GM21515 (cell line): ENCODE results near the gene OR6B1.
"Not testable (repeated sequence)": the region's sequence is repeated elsewhere in the genome, so short reads cannot be mapped to it uniquely, and the experiment has no call there.

ENCODE experiments used
- ATAC-seq: cut with Tn5 transposase; IDR thresholded peaks from one replicate; pipeline ENCODE4 v1.9.1; 2021; ENCODE audit not compliant: unreplicated experiment

The OR6B1 gene

GRCh38 chr7:144037414-144038035, 37.4 kb downstream of the OR6B1 start:
- no peak for ATAC-seq

DNA sequence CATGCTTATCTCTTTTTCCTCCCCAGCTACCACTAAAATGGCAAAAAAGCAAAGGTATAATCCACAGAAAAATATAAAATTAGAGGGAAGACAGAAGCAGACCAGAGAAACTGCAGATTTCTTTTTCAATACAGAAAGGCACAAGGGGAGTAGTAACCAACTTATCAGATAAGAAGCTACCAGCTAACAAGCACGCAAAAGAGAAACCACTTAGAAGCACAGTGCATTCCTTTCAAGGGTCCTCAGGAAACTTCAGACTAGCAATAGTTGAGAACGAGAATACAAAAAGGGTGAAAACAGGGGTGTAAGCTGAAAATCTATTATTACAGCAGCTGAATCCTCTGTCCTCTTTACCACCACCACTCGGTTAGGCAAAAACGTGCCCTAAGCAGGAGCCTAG, 38.8 kb downstream of the OR6B1 start:
- ATAC-seq = no peak

DNA sequence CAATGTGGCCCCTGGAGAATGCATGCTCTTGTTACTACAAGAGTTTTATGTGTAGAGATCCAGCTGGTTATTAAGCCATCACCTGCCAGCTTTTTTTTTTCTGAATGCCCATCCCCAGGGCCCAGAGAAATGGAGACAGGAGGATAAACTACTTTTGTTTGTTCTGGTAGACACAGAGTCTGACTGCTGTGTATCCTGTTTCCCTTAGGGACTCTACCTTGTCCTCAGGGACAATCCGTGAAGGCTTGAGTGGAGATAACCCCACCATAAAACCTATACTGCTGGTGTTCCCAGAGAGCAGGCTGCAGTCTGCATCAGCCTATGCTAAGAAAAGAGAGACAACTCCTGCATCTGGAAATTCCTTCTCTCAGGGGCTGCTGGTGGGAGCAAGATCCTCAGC, 48.5 kb downstream of the OR6B1 start, which contains the start of gene OR2A5:
TSS of gene OR2A5 (plus strand) at position 301 of the 400 bp plus-strand sequence. CDS start 1,454 bp downstream, outside the sequence.
- no peak for ATAC-seq

DNA sequence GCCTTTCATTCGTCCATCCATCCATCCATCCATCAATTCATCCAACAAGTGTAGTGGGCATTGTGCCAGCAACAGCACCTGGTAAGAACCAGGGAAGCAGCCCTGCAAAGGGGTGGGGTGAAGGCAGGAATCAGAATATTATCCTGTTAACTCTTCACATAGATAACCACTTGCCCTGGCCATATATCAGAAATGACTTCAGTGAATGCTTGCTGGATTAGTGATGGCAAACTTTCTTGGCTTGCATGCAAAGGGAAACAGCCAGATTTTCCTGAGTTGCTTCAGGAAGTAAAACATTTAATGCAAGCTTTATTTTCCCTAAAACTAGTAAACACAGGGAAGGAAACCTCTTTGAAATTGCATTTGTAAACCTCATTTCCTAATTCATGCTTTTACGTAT, 49.4 kb downstream of the OR6B1 start:
- no peak for ATAC-seq

- ATAC-seq = no peak
Measured at GRCh38 chr7:144050093-144050492, 50.0 kb downstream of the OR6B1 start.

GRCh38 chr7:144050884-144051283, 50.8 kb downstream of the OR6B1 start:
- ATAC-seq = not testable (repeated sequence)

DNA sequence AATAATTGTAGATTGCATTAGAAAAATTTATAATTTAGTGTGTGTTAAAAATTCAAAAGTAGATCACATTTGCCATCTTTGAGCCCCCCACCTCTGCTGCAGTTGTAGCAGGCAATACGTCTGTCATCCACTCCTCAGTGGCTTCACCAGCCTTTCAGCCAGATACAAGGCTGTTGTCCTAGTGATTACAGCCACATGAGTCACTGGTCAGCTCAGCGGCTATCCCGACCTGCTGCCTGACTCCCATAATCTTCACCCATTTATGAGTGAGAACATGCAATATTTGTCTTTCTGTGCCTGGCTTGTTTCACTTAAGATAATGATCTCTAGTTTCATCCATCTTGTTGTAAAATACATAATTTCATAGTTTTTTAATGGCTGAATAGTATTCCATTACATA, 57.8 kb downstream of the OR6B1 start:
- ATAC-seq = no peak
